PFSK-1 (cell line): ENCODE data around the gene CLCN1.

Experiments used
- FOXP2 ChIP-seq: optimal IDR thresholded peaks from 2 replicates; pipeline ENCODE3; 2011; ENCODE audit warnings: borderline replicate concordance, control low read depth, inconsistent platforms; ENCODE audit not compliant: insufficient read depth; ENCODE audit errors: extremely low read length, extremely low read depth
- POLR2AphosphoS5 ChIP-seq: IDR thresholded peaks from 2 replicates; pipeline ENCODE4 v1.6.1; 2012; ENCODE audit warnings: low read depth, mild to moderate bottlenecking, control low read depth, low read length, moderate library complexity
- SIN3A ChIP-seq: IDR thresholded peaks from 2 replicates; pipeline ENCODE4 v1.6.1; 2012; ENCODE audit warnings: mild to moderate bottlenecking, low read length, moderate library complexity, borderline replicate concordance; ENCODE audit not compliant: insufficient read depth
- TAF1 ChIP-seq: IDR thresholded peaks from 2 replicates; pipeline ENCODE4 v1.6.1; 2012; ENCODE audit warnings: low read length, control low read depth, borderline replicate concordance; ENCODE audit not compliant: insufficient read depth
- TF ChIP-seq, protein P1 (sequence below), 2 experiments: IDR thresholded peaks; 2 replicates each; pipeline versions ENCODE4 v1.6.1 to v1.8.0; 2011 to 2012; ENCODE audit warnings: low read depth in 2 of 2, low read length in 2 of 2, control low read depth in 1 of 2, inconsistent platforms in 1 of 2, mild to moderate bottlenecking in 1 of 2, moderate library complexity in 1 of 2; ENCODE audit not compliant: insufficient read depth in 1 of 2

CLCN1 gene

DNA sequence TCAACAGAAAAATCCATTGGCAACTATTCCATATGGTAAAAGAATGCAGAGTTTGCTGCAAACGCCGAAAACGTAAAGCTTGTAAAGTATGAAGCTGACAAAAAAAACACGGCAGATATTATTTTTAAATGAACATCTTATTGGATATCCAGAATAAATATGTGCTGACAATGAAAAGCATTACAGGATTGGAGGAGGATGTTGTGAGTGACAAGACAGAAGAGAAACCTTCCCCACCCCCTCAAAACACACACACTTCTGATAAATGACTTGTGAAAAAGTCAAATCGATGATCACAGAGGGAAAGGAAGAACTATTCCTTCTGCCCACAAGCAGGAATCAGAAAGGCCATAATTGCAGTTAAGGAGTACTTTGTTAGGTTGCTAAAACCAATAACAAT, 32.0 kb downstream of the CLCN1 start:
- TF ChIP-seq FOXP2 = no peak

- TF ChIP-seq TAF1 (no peak), FOXP2 (no peak), SIN3A (no peak), POLR2AphosphoS5 (no peak)
- TF ChIP-seq, protein P1, sequence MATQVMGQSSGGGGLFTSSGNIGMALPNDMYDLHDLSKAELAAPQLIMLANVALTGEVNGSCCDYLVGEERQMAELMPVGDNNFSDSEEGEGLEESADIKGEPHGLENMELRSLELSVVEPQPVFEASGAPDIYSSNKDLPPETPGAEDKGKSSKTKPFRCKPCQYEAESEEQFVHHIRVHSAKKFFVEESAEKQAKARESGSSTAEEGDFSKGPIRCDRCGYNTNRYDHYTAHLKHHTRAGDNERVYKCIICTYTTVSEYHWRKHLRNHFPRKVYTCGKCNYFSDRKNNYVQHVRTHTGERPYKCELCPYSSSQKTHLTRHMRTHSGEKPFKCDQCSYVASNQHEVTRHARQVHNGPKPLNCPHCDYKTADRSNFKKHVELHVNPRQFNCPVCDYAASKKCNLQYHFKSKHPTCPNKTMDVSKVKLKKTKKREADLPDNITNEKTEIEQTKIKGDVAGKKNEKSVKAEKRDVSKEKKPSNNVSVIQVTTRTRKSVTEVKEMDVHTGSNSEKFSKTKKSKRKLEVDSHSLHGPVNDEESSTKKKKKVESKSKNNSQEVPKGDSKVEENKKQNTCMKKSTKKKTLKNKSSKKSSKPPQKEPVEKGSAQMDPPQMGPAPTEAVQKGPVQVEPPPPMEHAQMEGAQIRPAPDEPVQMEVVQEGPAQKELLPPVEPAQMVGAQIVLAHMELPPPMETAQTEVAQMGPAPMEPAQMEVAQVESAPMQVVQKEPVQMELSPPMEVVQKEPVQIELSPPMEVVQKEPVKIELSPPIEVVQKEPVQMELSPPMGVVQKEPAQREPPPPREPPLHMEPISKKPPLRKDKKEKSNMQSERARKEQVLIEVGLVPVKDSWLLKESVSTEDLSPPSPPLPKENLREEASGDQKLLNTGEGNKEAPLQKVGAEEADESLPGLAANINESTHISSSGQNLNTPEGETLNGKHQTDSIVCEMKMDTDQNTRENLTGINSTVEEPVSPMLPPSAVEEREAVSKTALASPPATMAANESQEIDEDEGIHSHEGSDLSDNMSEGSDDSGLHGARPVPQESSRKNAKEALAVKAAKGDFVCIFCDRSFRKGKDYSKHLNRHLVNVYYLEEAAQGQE (IDR thresholded peaks at IDR 0.05; ENCODE audit: insufficient read depth in 1 of 2, low read depth in 2 of 2, low read length in 2 of 2) = no peak
Measured at GRCh38 chr7:143351060-143351459, 35.1 kb downstream of the CLCN1 start.

GRCh38 chr7:143351574-143351973, 35.7 kb downstream of the CLCN1 start:
- TF ChIP-seq, protein P1 (IDR thresholded peaks at IDR 0.05; ENCODE audit: insufficient read depth in 1 of 2, low read depth in 2 of 2, low read length in 2 of 2) = no peak
- TF ChIP-seq POLR2AphosphoS5 (no peak), SIN3A (no peak), TAF1 (no peak), FOXP2 (no peak)

DNA sequence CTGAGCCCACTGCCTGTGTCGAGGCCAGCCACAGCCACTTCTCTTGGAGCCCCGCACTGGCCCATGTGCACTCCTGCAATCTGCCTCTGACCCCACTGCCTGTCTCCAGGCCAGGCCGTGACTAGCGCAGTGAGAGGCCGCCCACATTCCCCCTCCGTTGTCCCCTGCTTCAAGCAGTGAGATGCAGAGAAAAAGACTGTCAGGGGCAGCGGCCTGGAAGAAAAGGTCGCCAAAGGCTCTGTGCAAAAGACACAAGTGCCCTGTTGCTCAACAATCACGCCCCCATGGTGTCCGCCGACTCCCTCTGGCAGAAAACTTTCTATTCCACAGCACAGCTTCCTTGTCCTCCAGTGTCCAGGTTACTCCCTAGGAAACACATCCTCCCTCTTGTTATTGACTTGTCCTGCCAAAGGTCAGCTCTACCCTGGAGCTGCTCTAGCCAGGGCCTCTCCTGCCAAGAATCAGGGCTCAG, 36.7 kb downstream of the CLCN1 start:
- TF ChIP-seq, protein P1 (IDR thresholded peaks at IDR 0.05; ENCODE audit: insufficient read depth in 1 of 2, low read depth in 2 of 2, low read length in 2 of 2) = no peak
- TF ChIP-seq SIN3A = no peak
- TF ChIP-seq POLR2AphosphoS5 = no peak
- no peak for TF ChIP-seq FOXP2
- TF ChIP-seq TAF1 = no peak

- TF ChIP-seq POLR2AphosphoS5 (no peak), TAF1 (no peak), FOXP2 (no peak), SIN3A (no peak)
- TF ChIP-seq, protein P1 (IDR thresholded peaks at IDR 0.05; ENCODE audit: insufficient read depth in 1 of 2, low read depth in 2 of 2, low read length in 2 of 2) = no peak
Measured at GRCh38 chr7:143354376-143354775, 38.5 kb downstream of the CLCN1 start.

GRCh38 chr7:143354965-143355364, 39.1 kb downstream of the CLCN1 start:
- TF ChIP-seq, protein P1 (IDR thresholded peaks at IDR 0.05; ENCODE audit: insufficient read depth in 1 of 2, low read depth in 2 of 2, low read length in 2 of 2) = no peak
- no peak for TF ChIP-seq POLR2AphosphoS5
- TF ChIP-seq FOXP2 = no peak
- no peak for TF ChIP-seq TAF1
- TF ChIP-seq SIN3A = no peak
